Ovary (tissue), 3 donors: ENCODE results near the gene MASP1.

ENCODE experiments used
- POLR2A ChIP-seq: fragments of 450-650 bp; IDR thresholded peaks from one replicate; pipeline ENCODE4 v1.6.1; 2017; ENCODE audit warnings: antibody characterized with exemption, mild to moderate bottlenecking, moderate library complexity
- TF ChIP-seq, protein P1 (sequence below), 3 donors: fragments of 450-650 bp in 2 of 3; fragments of 200-600 bp in 1 of 3; IDR thresholded peaks; one replicate each; pipeline versions ENCODE4 v1.5.1 to v1.8.0; 2016 to 2022; ENCODE audit warnings: antibody characterized with exemption in 3 of 3, mild to moderate bottlenecking in 1 of 3
- donor health status: DM: no; HTN: no; CAD: no.

GRCh38 chr3:187310226-187310625 lies 18.7 kb upstream of the MASP1 start:
- TF ChIP-seq, protein P1, sequence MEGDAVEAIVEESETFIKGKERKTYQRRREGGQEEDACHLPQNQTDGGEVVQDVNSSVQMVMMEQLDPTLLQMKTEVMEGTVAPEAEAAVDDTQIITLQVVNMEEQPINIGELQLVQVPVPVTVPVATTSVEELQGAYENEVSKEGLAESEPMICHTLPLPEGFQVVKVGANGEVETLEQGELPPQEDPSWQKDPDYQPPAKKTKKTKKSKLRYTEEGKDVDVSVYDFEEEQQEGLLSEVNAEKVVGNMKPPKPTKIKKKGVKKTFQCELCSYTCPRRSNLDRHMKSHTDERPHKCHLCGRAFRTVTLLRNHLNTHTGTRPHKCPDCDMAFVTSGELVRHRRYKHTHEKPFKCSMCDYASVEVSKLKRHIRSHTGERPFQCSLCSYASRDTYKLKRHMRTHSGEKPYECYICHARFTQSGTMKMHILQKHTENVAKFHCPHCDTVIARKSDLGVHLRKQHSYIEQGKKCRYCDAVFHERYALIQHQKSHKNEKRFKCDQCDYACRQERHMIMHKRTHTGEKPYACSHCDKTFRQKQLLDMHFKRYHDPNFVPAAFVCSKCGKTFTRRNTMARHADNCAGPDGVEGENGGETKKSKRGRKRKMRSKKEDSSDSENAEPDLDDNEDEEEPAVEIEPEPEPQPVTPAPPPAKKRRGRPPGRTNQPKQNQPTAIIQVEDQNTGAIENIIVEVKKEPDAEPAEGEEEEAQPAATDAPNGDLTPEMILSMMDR (IDR thresholded peaks at IDR 0.05): no peak
- TF ChIP-seq POLR2A: no peak
